Measurements from ENCODE around the gene HOXB3.

Gene HOXB3

DNA sequence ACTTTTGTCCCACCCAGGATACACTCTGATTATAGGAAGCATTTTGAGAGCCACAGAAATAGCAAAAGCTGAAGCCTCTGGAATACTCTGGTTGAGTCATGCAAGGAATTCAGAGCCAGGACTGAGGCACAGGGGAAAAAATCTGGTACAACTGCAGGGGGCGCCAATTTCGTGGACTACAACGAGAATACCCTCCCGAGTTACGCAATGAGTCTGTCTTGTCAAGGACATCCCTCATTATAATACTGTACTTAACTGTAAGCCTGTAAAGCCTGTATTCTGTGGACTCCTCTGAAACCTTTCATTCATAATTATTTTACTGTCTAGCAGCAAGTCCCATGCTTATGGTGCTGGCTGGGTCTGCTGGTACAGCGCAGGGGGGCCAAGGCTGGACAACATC is 67.0 kb downstream of the HOXB3 start:
- Histone ChIP-seq H3K9ac (ENCODE audit: low read length) (no peak overlapping the region), H3K4me3 (ENCODE audit: low read depth, low read length, poor library complexity, severe bottlenecking) (no peak overlapping the region), H4K20me1 (ENCODE audit: insufficient read depth, low read length) (no peaks in the 10 kb centered on the region), H2AFZ (ENCODE audit: low read length) (no peak overlapping the region), H3K27me3 (ENCODE audit: insufficient read depth, low read length) (no peaks in the 10 kb centered on the region), H3K36me3 (ENCODE audit: insufficient read depth, low read length) (no peaks in the 10 kb centered on the region), H3K4me2 (ENCODE audit: low read length) (no peak overlapping the region), H3K9me2 (ENCODE audit: low read depth, low read length) (no peaks in the 10 kb centered on the region), H3K4me1 (ENCODE audit: insufficient read depth, low read length, severe bottlenecking) (no peaks in the 10 kb centered on the region), H3K27ac (ENCODE audit: low read depth, low read length, poor library complexity, severe bottlenecking) (no peak overlapping the region), H3K79me2 (ENCODE audit: insufficient read depth, low read length) (no peaks in the 10 kb centered on the region), H3K9me3 (ENCODE audit: low read length) (no peaks in the 10 kb centered on the region), H3F3A (ENCODE audit: insufficient read depth, low read length) (no peaks in the 10 kb centered on the region)
- TF ChIP-seq, protein P1, sequence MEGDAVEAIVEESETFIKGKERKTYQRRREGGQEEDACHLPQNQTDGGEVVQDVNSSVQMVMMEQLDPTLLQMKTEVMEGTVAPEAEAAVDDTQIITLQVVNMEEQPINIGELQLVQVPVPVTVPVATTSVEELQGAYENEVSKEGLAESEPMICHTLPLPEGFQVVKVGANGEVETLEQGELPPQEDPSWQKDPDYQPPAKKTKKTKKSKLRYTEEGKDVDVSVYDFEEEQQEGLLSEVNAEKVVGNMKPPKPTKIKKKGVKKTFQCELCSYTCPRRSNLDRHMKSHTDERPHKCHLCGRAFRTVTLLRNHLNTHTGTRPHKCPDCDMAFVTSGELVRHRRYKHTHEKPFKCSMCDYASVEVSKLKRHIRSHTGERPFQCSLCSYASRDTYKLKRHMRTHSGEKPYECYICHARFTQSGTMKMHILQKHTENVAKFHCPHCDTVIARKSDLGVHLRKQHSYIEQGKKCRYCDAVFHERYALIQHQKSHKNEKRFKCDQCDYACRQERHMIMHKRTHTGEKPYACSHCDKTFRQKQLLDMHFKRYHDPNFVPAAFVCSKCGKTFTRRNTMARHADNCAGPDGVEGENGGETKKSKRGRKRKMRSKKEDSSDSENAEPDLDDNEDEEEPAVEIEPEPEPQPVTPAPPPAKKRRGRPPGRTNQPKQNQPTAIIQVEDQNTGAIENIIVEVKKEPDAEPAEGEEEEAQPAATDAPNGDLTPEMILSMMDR (IDR thresholded peaks at IDR 0.05; ENCODE audit: low read length) = no peak
- no peak for TF ChIP-seq EZH2 (IDR thresholded peaks at IDR 0.05; ENCODE audit: borderline replicate concordance, low read length)

DNA sequence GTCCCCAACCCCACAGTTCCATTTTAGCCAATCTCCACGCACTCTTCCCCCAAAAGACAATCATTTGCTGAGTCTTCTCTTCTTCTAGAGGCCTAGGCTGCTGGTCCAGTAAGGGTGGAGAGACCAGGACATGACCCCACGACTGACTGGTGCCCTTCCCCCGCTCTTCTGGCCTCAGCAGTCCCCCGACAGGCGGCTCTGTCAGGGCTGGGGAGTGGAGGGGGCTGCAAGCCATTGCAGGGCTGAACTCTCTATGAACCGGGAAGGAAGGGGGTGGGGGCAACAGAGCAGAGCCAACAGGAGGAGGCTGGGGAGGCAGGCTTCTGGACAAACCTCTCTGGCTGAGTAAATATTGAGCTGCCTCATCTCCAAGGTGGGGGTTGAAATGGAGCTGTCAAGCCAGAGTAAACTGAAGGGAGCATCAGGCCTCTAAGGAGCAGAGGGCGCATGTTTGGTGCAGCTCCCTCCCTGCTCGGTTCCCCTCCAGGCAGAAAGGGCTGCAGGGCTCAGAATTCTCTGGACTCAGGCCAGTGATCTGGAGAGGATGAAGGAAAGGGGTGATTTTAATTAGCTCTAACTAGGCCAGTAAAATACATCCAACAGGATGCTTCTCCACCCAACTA is 67.9 kb downstream of the HOXB3 start:
- H3K4me1 ChIP-seq (ENCODE audit: insufficient read depth, low read length, severe bottlenecking) = no peaks in the 10 kb centered on the region
- no peaks in the 10 kb centered on the region for H3K9me3 ChIP-seq (ENCODE audit: low read length)
- H3K79me2 ChIP-seq (ENCODE audit: insufficient read depth, low read length) = no peaks in the 10 kb centered on the region
- H3F3A ChIP-seq (ENCODE audit: insufficient read depth, low read length) = no peaks in the 10 kb centered on the region
- no peak overlapping the region for H3K4me3 ChIP-seq (ENCODE audit: low read depth, low read length, poor library complexity, severe bottlenecking)
- no peaks in the 10 kb centered on the region for H4K20me1 ChIP-seq (ENCODE audit: insufficient read depth, low read length)
- H3K9me2 ChIP-seq (ENCODE audit: low read depth, low read length) = no peaks in the 10 kb centered on the region
- no peak overlapping the region for H2AFZ ChIP-seq (ENCODE audit: low read length)
- H3K36me3 ChIP-seq (ENCODE audit: insufficient read depth, low read length) = no peaks in the 10 kb centered on the region
- no peak overlapping the region for H3K9ac ChIP-seq (ENCODE audit: low read length)
- H3K27me3 ChIP-seq (ENCODE audit: insufficient read depth, low read length) = no peaks in the 10 kb centered on the region
- no peak overlapping the region for H3K27ac ChIP-seq (ENCODE audit: low read depth, low read length, poor library complexity, severe bottlenecking)
- no peak overlapping the region for H3K4me2 ChIP-seq (ENCODE audit: low read length)
- TF ChIP-seq EZH2 (IDR thresholded peaks at IDR 0.05; ENCODE audit: borderline replicate concordance, low read length) = no peak
- TF ChIP-seq, protein P1 (IDR thresholded peaks at IDR 0.05; ENCODE audit: low read length) = no peak

DNA sequence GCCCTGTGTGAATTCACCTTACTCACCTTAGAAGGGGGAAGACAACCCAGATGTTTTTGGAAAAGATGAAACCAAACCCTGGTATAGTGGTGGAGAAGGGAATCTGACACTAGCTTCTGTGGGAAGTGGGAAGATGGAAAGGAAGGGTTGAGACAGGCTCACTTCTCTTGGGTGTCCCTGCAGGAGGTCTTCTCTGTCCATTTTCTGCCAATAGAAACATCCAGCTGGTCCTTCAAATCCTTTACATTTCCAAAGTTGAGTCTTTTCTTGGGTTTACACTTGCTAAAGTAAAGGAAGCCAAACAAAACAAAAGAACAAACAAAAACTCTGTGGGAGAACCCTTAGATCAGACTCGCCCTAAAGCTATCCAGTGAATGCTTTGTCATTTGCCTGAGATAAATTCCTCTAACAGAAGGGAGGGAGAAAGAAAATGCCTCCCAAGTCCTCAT is 69.4 kb downstream of the HOXB3 start:
- Histone ChIP-seq H3K9me3 (ENCODE audit: low read length) (no peaks in the 10 kb centered on the region), H3K9me2 (ENCODE audit: low read depth, low read length) (no peaks in the 10 kb centered on the region), H3K36me3 (ENCODE audit: insufficient read depth, low read length) (no peaks in the 10 kb centered on the region), H3K4me2 (ENCODE audit: low read length) (no peak overlapping the region), H3K27me3 (ENCODE audit: insufficient read depth, low read length) (no peaks in the 10 kb centered on the region), H3K4me3 (ENCODE audit: low read depth, low read length, poor library complexity, severe bottlenecking) (no peak overlapping the region), H2AFZ (ENCODE audit: low read length) (no peak overlapping the region), H4K20me1 (ENCODE audit: insufficient read depth, low read length) (no peaks in the 10 kb centered on the region), H3K4me1 (ENCODE audit: insufficient read depth, low read length, severe bottlenecking) (no peaks in the 10 kb centered on the region), H3F3A (ENCODE audit: insufficient read depth, low read length) (no peaks in the 10 kb centered on the region), H3K79me2 (ENCODE audit: insufficient read depth, low read length) (no peaks in the 10 kb centered on the region), H3K27ac (ENCODE audit: low read depth, low read length, poor library complexity, severe bottlenecking) (no peak overlapping the region), H3K9ac (ENCODE audit: low read length) (no peak overlapping the region)
- TF ChIP-seq EZH2 (IDR thresholded peaks at IDR 0.05; ENCODE audit: borderline replicate concordance, low read length) = no peak
- TF ChIP-seq, protein P1 (IDR thresholded peaks at IDR 0.05; ENCODE audit: low read length) = no peak
